ENCODE results near the gene LLGL2. TPM values are rescaled to one million over a fixed set of nuclear protein-coding genes. Genes with fewer than 3 reads are reported as not detected.

LLGL2 gene
- polyA plus RNA-seq, 4 donors = 50.2 to 77.0 (median 55.8) TPM

DNA sequence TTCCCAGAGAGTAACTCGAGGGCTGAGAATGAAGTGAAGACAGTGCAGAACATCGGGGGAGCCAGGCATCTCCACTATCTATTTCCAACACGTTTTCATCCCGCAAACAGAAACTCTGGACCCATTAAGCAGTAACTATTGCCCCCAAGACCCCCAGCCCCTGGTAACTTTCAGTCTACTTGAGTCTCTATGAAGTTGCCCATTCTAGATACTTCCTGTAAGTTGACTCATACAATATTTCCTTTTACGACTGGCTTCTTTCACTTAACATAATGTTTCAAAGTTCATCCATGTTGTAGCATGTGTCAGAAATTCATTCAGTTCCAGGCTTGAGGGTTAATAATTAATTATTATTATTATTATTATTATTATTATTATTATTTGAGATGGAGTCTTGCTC lies 81.6 kb downstream of the LLGL2 start:
- DNase-seq (ENCODE audit: low read depth in 4 of 4, low spot score in 3 of 4) = no peak

DNA sequence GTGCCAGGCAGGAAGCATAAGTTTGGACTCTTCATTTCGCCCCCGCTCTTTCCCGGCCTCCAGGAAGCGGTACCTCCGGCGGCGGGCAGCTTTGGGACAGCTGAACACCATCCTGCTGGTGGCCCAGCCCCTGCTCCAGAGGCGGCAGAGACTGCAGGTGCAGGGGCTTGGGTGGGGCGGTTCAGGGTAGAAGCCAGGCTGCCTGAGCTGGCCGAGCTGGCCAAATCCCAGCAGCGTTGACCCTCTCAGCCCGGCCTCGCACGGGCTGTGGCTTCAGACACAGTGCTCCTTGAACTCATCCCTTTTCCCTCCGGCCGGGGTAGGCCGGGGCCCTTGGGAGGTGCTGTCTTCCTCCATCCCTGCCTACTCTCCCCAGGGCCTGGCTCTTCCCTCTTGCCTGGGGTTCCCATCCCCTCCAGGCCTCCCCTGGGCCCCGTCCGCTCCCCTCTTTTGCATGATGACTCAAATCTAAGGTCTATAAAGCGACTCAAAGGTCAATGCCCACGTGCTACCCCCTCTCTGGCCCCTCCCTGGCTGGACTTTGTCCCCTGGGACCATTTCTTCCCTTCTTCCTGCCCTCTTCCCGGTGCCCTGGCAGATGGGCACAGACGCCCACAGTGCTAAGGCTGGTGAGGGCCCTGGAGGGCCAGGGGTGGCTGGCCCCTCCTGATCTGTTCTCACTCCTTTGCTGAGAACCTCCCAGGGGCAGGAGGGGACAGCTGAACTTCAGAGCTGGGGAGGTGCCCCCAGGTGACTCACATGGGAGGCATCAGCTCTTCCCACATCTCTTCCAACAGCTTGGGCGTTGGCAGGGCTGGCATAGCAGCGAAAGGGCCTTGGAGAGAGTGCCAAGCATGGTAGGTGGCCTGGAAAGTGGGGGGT lies 84.8 kb downstream of the LLGL2 start:
- no peak for DNase-seq (ENCODE audit: low read depth in 4 of 4, low spot score in 3 of 4)

DNA sequence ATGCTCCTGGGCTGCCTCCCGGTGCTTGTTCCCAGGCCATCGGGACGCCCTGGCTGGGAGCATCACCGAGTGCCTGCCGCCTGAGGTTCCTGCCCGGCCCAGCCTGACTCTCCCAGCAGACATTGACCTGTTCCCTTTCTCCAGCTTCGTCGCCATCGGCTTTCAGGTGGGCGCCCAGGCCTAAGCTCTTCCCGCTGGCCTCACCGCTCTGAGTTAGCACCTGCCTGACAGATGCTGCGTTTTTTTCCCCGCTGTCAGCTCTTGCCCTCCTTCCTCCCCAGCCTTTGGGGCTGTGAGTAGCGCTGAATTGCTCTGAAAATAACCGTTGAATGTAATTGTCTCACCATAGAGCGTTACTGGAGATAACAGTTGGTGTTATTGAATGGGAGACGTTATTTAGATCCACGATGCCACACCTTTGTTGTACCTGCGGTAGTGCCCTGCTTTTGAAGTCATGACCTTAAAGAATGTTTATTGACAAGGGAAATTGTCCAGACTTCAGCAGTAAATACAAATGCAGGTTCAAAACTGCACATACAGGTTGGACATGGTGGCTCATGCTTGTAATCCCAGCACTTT lies 86.4 kb downstream of the LLGL2 start:
- DNase-seq (ENCODE audit: low read depth in 4 of 4, low spot score in 3 of 4) = no peak

- DNase-seq (ENCODE audit: low read depth in 4 of 4, low spot score in 3 of 4) = no peak
These were observed 87.6 kb downstream of the LLGL2 start for GRCh38 chr17:75612906-75613626.

DNA sequence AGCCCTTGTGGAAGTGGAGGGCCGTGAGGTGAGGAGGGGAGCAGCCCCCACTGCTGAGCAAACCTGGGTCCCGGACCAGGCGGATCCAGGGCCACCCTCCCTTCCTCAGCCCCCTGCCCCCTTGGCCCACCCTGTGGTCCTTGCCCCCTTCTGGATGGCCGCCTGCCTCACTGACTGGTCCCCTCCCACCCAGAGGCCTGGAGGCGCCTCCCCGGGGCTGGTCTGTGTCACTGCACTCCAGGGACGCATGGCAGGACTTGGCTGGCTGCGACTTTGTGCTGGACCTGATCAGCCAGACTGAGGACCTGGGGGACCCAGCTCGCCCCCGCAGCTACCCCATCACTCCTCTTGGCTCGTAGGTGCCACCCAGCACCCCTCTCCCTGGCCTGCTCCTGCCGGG lies 88.5 kb downstream of the LLGL2 start:
- no peak for DNase-seq (ENCODE audit: low read depth in 4 of 4, low spot score in 3 of 4)

DNA sequence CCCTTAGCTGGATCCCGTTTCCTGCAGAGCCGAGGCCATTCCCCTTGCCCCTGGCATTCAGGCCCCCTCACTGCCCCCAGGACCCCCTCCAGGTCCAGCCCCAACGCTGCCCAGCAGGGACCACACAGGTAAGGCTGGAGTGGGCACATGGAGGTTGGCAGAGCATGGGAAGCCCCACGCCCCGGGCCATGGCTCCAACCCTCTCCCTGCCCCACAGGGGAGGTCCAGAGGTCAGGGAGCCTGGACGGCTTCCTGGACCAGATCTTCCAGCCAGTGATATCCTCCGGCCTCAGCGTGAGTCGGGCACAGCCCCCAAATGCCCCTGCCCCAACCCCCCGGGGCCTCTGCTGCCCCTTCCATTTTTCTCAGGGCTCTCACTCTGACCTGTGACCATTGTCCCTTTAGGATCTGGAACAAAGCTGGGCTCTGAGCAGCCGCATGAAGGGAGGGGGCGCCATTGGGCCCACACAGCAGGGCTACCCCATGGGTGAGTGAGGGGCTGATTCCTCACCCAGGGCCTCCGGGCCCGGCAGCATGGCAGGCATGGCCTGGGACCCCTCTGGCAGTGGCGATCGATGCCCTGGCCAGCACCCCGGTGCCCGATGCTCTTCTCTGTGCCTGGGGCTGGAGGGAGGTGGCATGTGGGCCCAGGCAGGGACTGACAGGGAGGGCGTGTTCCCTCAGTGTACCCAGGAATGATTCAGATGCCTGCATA lies 89.2 kb downstream of the LLGL2 start:
- no peak for DNase-seq (ENCODE audit: low read depth in 4 of 4, low spot score in 3 of 4)

- DNase-seq (ENCODE audit: low read depth in 4 of 4, low spot score in 3 of 4) = no peak
These were observed 89.8 kb downstream of the LLGL2 start for GRCh38 chr17:75615301-75615700.

DNA sequence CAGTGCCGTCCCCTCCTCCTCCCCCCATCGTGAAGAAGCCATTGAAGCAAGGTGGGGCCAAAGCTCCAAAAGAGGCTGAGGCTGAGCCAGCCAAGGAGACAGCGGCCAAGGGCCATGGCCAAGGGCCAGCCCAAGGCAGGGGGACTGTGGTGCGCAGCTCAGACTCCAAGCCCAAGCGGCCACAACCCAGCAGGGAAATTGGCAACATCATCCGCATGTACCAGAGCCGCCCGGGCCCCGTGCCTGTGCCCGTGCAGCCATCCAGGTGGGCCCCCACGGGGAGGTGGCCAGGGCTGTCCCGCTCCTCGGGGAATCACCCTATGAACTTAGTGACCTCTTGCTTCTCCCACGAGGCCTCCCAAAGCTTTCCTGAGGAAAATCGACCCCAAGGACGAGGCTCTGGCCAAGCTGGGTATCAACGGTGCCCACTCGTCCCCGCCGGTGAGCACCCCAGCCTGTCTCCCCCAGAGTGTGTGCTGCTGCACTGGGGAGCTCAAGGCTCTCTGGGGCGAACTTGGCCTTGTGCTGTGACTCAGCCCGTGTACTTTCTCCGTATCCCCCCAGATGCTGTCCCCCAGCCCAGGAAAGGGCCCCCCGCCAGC lies 91.1 kb downstream of the LLGL2 start:
- DNase-seq (ENCODE audit: low read depth in 4 of 4, low spot score in 3 of 4) = no peak

DNA sequence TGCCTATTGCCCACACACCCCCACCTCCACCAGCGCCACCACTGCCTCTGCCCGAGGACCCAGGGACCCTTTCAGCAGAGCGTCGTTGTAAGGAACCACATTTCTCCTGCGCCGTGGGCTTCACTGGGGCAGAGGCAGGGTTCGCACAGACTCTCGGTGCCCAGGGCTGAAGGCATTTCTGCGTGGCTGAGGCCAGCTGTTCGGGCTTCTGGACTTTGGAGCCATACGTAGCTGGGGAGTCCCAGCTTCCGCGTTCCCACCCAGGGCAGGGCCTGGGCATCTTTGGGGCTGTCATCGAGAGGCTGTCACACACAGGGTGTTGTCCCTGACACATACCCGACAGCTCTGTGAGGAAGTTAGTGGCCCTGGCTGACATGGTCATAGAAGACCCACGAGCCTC lies 91.7 kb downstream of the LLGL2 start:
- DNase-seq (ENCODE audit: low read depth in 4 of 4, low spot score in 3 of 4) = no peak

- DNase-seq (ENCODE audit: low read depth in 4 of 4, low spot score in 3 of 4) = no peak
These were observed 92.2 kb downstream of the LLGL2 start for GRCh38 chr17:75617675-75618074.

GRCh38 chr17:75619506-75620431 lies 94.3 kb downstream of the LLGL2 start:
- DNase-seq (ENCODE audit: low read depth in 4 of 4, low spot score in 3 of 4) = no peak

- no peak for DNase-seq (ENCODE audit: low read depth in 4 of 4, low spot score in 3 of 4)
These were observed 96.0 kb downstream of the LLGL2 start for GRCh38 chr17:75621489-75621888.

- no peak for DNase-seq (ENCODE audit: low read depth in 4 of 4, low spot score in 3 of 4)
These were observed 96.6 kb downstream of the LLGL2 start for GRCh38 chr17:75622076-75622475.

DNA sequence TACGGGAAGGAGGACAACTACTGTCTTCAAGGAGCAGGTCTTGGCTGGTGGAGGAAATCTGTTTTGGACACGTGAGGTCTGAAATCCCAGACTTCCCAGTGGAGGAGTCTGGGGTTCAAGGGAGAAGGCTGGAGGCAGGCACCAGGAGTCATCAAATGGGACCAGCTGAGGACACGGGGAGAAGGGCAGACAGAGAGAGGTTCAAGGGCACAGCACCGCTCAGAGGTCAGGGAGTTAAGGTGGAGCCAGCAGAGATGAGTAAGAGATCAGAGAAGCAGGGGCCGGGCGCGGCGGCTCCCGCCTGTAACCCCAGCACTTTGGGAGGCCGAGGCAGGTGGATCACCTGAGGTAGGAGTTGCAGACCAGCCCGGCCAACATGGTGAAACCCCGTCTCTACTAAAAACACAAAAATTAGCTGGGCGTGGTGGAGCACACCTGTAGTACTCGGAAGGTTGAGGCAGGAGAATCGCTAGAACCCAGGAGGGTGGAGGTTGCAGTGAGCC lies 97.3 kb downstream of the LLGL2 start:
- DNase-seq (ENCODE audit: low read depth in 4 of 4, low spot score in 3 of 4) = no peak

DNA sequence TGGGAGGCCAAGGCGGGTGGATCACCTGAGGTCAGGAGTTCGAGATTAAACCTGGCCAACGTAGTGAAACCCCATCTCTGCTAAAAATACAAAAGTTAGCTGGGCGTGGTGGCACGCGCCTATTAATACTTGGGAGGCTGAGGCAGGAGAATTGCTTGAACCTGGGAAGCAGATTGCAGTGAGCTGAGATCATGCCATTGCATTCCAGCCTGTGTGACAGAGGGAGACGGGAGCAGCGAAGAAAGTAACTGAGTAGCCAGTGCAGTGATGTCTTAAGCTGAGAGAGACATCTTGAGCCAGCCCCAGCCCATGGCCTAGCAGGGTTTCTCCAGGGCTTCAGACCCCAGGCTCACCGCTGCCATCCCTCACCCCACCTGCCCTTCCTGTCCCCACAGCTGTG lies 97.9 kb downstream of the LLGL2 start:
- no peak for DNase-seq (ENCODE audit: low read depth in 4 of 4, low spot score in 3 of 4)

DNA sequence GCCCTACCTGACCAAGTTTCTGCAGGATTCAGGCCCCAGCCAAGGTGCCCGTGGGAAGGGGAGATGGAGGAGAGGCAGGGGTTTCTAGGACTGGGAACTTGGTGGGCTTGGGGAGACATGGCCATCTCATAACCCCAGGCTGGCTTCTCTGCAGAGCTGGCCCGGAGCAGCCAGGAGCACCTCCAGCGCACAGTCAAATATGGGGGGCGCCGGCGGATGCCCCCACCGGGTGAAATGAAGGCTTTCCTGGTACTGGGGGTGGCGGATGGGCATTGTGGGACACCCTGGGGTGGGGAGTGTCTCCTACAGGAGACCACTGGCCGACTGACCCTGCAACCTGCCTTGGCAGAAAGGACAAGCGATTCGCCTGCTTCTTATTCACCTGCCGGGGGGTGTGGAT lies 98.5 kb downstream of the LLGL2 start:
- no peak for DNase-seq (ENCODE audit: low read depth in 4 of 4, low spot score in 3 of 4)
